ENCODE measurements around the gene ABCA7. TPM values are rescaled to one million over a fixed set of nuclear protein-coding genes. Genes with fewer than 3 reads are reported as not detected.

ABCA7 gene
- total RNA-seq, 1 donor, result 3.5 TPM

DNA sequence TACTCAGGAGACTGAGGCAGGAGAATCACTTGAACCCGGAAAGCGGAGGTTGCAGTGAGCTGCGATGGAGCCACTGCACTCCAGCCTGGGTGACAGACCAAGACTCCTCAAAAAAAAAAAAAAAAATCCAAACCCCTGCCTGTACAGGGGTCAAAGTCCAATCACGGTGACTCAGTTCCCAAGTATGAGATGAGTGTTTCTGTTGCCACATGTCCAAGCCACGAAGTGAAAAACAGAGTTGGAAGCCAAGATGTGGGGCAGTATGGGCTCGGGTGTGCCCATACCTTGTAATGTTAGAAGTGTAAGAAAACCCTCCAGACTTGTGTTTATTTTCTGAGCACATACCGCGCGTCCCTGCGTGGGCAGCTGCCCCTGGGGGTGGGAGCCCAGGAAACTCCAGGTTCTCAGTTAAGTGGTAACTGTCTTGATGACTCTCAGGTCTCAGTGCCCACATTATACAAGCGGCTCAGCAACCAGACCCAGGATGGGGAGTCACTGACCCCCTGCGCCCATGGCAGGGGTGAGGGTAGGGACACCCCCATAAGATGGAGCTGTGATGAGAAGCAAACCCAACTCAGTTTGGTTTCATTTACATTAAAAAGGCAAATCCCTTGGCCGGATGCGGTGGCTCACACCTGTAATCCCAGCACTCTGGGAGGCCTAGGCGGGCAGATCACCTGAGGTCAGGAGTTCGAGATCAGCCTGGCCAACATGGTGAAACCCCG lies 62.7 kb downstream of the ABCA7 start:
- DNase-seq (ENCODE audit: low read depth), result peak; percentile 100
- H3K4me3 ChIP-seq (ENCODE audit: low read depth, low read length), result peak overlapping the region; percentile 18
- TF ChIP-seq, protein P1, sequence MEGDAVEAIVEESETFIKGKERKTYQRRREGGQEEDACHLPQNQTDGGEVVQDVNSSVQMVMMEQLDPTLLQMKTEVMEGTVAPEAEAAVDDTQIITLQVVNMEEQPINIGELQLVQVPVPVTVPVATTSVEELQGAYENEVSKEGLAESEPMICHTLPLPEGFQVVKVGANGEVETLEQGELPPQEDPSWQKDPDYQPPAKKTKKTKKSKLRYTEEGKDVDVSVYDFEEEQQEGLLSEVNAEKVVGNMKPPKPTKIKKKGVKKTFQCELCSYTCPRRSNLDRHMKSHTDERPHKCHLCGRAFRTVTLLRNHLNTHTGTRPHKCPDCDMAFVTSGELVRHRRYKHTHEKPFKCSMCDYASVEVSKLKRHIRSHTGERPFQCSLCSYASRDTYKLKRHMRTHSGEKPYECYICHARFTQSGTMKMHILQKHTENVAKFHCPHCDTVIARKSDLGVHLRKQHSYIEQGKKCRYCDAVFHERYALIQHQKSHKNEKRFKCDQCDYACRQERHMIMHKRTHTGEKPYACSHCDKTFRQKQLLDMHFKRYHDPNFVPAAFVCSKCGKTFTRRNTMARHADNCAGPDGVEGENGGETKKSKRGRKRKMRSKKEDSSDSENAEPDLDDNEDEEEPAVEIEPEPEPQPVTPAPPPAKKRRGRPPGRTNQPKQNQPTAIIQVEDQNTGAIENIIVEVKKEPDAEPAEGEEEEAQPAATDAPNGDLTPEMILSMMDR (IDR thresholded peaks at IDR 0.05; ENCODE audit: insufficient read depth, low read length), result no peak

DNA sequence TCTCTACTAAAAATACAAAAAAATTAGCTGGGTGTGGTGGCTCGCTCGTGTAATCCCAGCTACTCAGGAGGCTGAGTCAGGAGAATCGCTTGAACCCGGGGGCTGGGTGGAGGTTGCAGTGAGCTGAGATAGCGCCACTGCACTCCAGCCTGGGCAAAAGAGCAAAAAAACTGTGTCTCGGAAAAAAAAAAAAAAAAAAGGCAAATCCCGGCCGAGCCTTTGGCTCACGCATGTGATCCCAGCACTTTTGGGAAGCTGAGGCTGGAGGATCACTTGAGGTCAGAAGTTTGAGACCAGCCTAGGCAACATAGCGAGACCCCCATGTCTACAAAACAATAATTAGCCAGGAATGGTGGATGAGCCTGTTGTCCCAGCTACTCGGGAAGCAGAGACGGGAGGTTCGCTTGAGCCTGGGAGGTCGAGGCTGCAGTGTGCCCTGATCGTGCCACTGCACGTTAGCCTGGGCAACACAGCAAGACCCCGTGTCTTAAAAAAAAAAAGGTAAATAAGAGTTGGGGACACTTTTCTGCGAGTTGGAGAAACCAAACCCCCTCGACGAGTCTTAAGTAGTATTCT lies 63.3 kb downstream of the ABCA7 start:
- peak; percentile 71 for DNase-seq (ENCODE audit: low read depth)
- H3K4me3 ChIP-seq (ENCODE audit: low read depth, low read length), result peak overlapping the region; percentile 49
- TF ChIP-seq, protein P1 (IDR thresholded peaks at IDR 0.05; ENCODE audit: insufficient read depth, low read length), result no peak

DNA sequence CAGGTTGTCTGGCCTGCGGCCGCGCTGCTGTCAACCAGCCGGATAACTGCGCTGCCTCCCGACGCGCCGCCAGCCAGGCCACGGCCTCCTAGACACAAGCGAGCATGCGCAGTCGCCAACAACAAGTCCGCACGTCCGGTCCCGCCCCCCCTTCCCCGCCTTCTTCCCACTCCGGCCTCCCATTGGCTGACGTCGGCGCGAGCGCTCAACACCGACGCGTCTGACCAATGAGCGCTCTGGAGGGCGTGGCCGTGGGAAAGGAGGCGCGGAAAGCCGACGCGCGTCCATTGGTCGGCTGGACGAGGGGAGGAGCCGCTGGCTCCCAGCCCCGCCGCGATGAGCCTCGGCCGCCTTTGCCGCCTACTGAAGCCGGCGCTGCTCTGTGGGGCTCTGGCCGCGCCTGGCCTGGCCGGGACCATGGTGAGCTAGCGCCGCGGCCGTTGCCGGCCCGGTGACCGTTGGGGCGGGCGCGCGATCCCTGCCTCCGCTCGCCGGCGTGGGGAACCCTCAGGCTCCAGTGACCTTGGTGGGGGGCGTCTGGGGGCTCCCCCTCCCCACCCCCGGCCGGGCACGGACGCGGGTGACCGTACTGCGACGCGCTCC lies 63.9 kb downstream of the ABCA7 start, which contains the start of gene GPX4:
Gene GPX4 (plus strand): TSS at position 287 of the 603 bp plus-strand sequence. CDS start 50 bp downstream, at position 337.
- TF ChIP-seq, protein P1 (IDR thresholded peaks at IDR 0.05; ENCODE audit: insufficient read depth, low read length), result no peak
- H3K4me3 ChIP-seq (ENCODE audit: low read depth, low read length), result peak within 1 kb of the TSS; percentile 80
- peak; percentile 99 for DNase-seq (ENCODE audit: low read depth)

DNA sequence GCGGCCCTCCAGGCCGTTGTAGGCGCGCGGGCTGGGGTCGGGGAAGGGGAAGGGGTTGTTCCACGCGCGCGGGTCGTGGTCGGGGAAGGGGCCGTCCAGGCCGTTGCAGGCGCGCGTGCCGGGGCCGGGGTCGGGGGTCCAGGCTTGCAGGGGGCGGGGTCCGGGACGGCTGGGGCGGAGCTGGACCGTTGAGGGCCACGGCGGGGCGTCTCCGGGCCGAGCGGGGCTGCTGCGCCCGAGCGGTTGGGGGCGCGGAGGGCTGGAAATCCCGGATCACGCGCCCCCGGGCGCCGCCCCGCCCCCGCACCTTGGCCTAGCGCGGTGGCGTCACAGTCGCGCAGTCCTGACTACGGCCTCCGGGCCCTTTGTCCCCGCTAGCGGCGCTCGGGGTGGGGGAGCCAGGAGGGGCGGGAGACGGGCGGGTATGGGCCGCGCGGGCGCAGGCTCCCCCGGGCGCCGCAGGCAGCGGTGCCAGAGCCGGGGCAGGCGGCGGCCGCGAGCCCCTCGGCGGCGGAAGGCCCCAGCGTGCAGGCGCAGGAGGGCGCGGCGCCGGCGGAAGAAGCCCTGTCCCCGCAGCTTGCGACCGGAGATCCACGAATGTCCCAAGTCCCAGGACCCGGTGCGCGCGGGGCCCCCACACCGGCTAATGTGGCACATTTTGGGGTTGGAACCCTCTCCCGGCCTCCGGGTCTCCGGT lies 64.6 kb downstream of the ABCA7 start:
- peak; percentile 72 for DNase-seq (ENCODE audit: low read depth)
- TF ChIP-seq, protein P1 (IDR thresholded peaks at IDR 0.05; ENCODE audit: insufficient read depth, low read length), result peak; percentile 10
- H3K4me3 ChIP-seq (ENCODE audit: low read depth, low read length), result peak overlapping the region; percentile 80

DNA sequence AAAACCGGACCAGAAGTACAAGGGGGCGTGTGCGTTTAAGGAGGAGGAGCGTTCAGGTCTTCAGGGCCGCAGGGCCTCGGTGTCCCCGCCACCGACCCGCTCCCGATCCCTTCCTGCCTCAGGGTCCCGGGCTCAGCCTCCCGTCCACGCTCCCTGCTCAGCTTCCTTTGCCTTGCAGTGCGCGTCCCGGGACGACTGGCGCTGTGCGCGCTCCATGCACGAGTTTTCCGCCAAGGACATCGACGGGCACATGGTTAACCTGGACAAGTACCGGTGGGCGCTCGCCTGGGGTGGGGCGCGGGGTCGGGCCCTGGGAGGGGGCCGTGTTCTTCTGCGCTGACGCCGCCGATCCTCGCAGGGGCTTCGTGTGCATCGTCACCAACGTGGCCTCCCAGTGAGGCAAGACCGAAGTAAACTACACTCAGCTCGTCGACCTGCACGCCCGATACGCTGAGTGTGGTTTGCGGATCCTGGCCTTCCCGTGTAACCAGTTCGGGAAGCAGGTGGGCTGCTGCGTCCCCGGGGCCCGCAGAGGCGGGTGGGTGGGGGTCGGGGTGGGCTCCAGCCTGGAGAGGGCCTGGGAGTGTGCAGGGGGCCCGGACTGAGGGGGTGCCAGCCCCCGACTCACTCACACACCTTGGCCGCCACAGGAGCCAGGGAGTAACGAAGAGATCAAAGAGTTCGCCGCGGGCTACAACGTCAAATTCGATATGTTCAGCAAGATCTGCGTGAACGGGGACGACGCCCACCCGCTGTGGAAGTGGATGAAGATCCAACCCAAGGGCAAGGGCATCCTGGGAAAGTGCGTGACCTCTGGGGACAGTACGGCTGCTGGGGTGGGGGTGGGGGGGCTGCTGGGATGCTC lies 65.3 kb downstream of the ABCA7 start:
- TF ChIP-seq, protein P1 (IDR thresholded peaks at IDR 0.05; ENCODE audit: insufficient read depth, low read length), result no peak
- peak overlapping the region; percentile 80 for H3K4me3 ChIP-seq (ENCODE audit: low read depth, low read length)
- DNase-seq (ENCODE audit: low read depth), result peak; percentile 49

Measured in fibroblast of the aortic adventitia (primary cell).